ENCODE measurements around the gene ARHGAP6.

ARHGAP6 gene

GRCh38 chrX:11346121-11346682 lies 319.5 kb downstream of the ARHGAP6 start:
- H3K4me1 Mint-ChIP-seq: no peaks in the 10 kb centered on the region
- no peak overlapping the region for H3K4me3 Mint-ChIP-seq
- no peaks in the 10 kb centered on the region for H3K9me3 Mint-ChIP-seq
- H3K27me3 Mint-ChIP-seq: no peaks in the 10 kb centered on the region
- H3K36me3 Mint-ChIP-seq: no peaks in the 10 kb centered on the region
- H3K27ac Mint-ChIP-seq: no peak overlapping the region

GRCh38 chrX:11342673-11343072 lies 323.0 kb downstream of the ARHGAP6 start:
- Mint-ChIP-seq H3K4me1 (no peaks in the 10 kb centered on the region), H3K27me3 (peaks cover 5% of the 10 kb centered on the region)

GRCh38 chrX:11341274-11342201 lies 324.2 kb downstream of the ARHGAP6 start:
- Mint-ChIP-seq H3K27ac (no peak overlapping the region), H3K36me3 (no peaks in the 10 kb centered on the region), H3K4me1 (no peaks in the 10 kb centered on the region), H3K4me3 (no peak overlapping the region), H3K27me3 (peaks cover 5% of the 10 kb centered on the region), H3K9me3 (no peaks in the 10 kb centered on the region)

More at GRCh38 chrX:11342673-11343072, 323.0 kb downstream of the ARHGAP6 start:
- no peaks in the 10 kb centered on the region for H3K36me3 Mint-ChIP-seq
- H3K27ac Mint-ChIP-seq: no peak overlapping the region
- H3K9me3 Mint-ChIP-seq: no peaks in the 10 kb centered on the region
- no peak overlapping the region for H3K4me3 Mint-ChIP-seq

DNA sequence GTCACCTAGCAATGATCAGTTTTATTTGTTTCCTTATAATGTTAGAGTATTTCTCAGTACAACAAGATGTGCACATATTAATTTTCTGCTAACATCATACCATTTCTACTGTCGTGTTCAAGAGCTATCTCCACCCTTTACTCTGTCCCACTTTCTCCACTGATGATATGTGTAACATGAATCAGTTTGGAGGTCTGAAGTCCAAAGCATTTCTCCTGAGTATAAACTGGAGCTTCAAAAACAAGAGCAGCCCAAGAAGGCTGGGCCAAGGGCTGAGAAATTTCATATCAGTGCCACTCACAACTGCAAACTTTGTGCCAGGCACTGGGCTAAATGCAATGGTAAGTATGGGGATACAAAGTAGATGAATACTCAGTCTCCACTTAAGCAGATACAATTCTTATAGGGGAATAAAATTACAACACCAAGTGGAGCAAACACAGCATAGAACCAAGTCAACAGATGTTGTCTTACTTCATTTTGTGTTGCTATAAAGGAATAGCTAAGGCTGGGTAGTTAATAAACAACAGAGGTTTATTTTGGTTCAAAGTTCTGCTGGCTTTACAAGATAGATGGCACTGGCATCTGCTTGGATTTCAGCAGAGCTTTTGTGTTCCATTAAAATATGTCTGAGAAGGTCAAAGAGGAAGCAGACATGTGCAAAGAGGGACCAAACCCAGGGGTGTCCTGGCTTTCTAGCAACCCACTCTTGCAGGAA lies 328.3 kb downstream of the ARHGAP6 start:
- H3K4me3 Mint-ChIP-seq: no peak overlapping the region
- H3K9me3 Mint-ChIP-seq: no peaks in the 10 kb centered on the region
- H3K36me3 Mint-ChIP-seq: no peaks in the 10 kb centered on the region
- H3K27me3 Mint-ChIP-seq: peaks cover 5% of the 10 kb centered on the region
- H3K27ac Mint-ChIP-seq: no peak overlapping the region
- H3K4me1 Mint-ChIP-seq: no peaks in the 10 kb centered on the region

DNA sequence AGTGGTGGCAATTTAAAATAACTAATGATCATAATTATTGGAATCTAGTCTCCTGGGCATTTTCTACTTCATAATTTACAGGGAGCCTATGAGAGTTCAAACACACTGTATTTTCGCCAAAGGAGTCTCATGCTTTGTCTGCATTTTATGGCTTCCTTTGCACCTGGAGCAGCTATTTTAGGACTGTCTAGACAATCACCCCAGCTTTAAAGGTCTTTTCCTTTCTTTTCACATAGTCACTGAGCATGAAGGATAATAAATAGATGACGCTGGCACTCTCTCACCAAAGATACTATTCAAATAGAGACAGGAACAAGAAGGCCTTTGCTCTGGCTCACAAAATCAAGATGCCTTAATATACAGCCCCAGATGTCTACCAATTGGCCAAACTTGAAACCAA lies 329.5 kb downstream of the ARHGAP6 start:
- H3K4me3 Mint-ChIP-seq: no peak overlapping the region
- no peaks in the 10 kb centered on the region for H3K9me3 Mint-ChIP-seq
- H3K4me1 Mint-ChIP-seq: no peaks in the 10 kb centered on the region
- H3K27me3 Mint-ChIP-seq: peaks cover 5% of the 10 kb centered on the region
- no peak overlapping the region for H3K27ac Mint-ChIP-seq
- no peaks in the 10 kb centered on the region for H3K36me3 Mint-ChIP-seq

DNA sequence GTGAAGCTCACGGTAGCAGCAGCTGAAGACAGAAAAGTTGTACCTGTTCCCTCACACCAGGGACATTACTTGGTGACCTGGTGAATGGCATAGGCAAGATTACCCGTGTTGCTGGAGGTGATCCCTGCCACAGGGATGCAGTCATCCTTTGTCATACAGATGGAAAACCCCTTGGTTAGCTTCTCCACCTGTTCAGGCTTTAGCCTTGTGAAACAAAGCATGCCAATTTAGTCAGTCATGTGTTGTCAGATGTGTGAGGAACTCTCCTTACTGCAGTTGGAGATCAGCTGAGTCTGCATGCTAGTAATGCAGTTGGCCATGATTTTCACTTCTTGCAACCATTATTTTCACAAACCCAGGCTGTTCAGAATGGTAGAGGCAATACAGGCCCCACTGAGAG lies 331.6 kb downstream of the ARHGAP6 start:
- Mint-ChIP-seq H3K9me3 (no peaks in the 10 kb centered on the region), H3K4me3 (no peak overlapping the region), H3K4me1 (no peaks in the 10 kb centered on the region), H3K27me3 (no peaks in the 10 kb centered on the region), H3K36me3 (no peaks in the 10 kb centered on the region), H3K27ac (no peak overlapping the region)

DNA sequence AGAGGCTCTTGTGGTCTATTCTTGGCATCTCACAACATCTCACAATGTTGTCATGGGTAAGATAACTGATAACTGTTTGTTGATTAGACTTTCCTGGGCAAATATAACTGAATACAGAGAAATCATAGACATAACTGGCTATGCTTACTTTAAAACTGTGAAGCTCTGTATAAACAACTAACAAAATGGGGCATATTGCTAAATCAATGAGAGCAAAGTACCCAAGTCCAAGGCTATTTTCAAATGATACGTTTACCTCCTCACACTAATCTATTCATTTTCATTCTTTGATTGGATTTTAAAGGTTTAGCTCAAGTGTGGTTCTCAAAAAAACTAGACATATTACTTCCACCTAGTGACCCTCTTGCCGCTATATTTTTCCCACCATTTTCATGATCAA lies 333.9 kb downstream of the ARHGAP6 start:
- H3K27me3 Mint-ChIP-seq: no peaks in the 10 kb centered on the region
- H3K4me3 Mint-ChIP-seq: no peak overlapping the region
- H3K4me1 Mint-ChIP-seq: no peaks in the 10 kb centered on the region
- no peak overlapping the region for H3K27ac Mint-ChIP-seq
- no peaks in the 10 kb centered on the region for H3K9me3 Mint-ChIP-seq
- no peaks in the 10 kb centered on the region for H3K36me3 Mint-ChIP-seq

DNA sequence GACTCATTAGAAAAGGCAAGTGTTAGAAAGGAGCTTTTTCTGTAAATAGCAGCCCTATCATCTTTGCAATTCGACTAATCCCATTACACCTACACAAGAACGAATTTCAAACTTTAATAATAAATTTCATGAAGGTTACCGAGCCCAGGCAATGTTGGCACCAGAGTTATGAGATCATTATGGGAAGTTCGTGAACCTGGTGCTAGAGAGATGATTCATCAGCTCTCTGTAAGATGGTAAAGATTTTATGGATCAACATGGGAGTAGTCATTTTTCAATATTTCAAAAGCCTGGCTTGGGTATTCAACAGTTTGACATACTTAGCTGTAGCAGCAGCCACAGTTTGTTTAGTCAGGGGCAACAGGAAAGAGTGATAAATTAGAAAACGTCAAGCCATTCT lies 336.7 kb downstream of the ARHGAP6 start:
- Mint-ChIP-seq H3K4me1 (no peaks in the 10 kb centered on the region), H3K9me3 (no peaks in the 10 kb centered on the region), H3K36me3 (no peaks in the 10 kb centered on the region), H3K4me3 (no peak overlapping the region), H3K27ac (no peak overlapping the region), H3K27me3 (no peaks in the 10 kb centered on the region)

DNA sequence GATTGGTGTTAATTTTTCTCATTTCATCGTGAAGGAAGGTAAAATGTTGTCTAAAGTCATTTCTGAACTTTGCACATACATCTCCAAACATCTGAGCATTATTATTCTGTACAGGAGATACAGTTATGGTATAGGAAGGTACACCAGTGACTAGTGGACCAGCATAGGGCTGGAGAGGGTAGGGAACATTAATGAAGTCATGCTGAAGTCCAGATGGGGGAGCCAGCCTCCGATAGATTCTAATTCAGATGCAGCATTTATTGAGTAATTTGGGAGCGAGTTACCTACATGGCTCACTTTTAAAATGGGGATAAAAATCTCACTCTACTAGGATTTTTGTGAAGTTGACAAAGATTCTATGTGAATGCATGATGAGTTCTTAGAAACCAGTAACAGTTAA lies 337.6 kb downstream of the ARHGAP6 start:
- H3K36me3 Mint-ChIP-seq: no peaks in the 10 kb centered on the region
- no peaks in the 10 kb centered on the region for H3K27me3 Mint-ChIP-seq
- H3K4me1 Mint-ChIP-seq: no peaks in the 10 kb centered on the region

DNA sequence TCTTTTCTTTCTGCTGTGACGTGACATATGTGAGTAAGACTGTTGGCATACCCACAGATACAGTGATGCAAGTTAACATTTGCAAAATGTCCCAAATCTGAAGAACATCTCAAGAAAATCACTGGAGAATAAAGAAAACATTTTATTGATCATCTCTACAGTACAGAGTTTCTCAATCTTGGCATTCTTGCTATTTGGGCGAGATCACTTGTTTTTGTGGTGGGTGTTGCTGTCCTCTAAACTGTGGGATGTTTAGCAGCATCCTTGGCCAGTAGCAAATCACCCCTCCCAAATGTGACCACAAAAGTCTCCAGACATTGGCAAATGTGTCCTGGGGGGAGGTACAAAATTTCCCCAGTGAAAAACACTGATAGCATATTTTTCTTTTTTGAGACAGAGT lies 343.7 kb downstream of the ARHGAP6 start:
- Mint-ChIP-seq H3K4me1 (no peaks in the 10 kb centered on the region), H3K9me3 (no peaks in the 10 kb centered on the region), H3K36me3 (no peaks in the 10 kb centered on the region), H3K27ac (no peak overlapping the region), H3K27me3 (no peaks in the 10 kb centered on the region), H3K4me3 (no peak overlapping the region)

More for the DNA sequence above, 337.6 kb downstream of the ARHGAP6 start:
- H3K9me3 Mint-ChIP-seq: no peaks in the 10 kb centered on the region
- no peak overlapping the region for H3K4me3 Mint-ChIP-seq
- H3K27ac Mint-ChIP-seq: no peak overlapping the region

- H3K4me3 Mint-ChIP-seq: no peak overlapping the region
- peaks cover 3% of the 10 kb centered on the region for H3K27me3 Mint-ChIP-seq
- no peaks in the 10 kb centered on the region for H3K36me3 Mint-ChIP-seq
- no peaks in the 10 kb centered on the region for H3K9me3 Mint-ChIP-seq
- no peak overlapping the region for H3K27ac Mint-ChIP-seq
- H3K4me1 Mint-ChIP-seq: no peaks in the 10 kb centered on the region
These were observed 345.8 kb downstream of the ARHGAP6 start for GRCh38 chrX:11319806-11320520.

GRCh38 chrX:11311706-11312105 lies 354.0 kb downstream of the ARHGAP6 start:
- Mint-ChIP-seq H3K27ac (no peak overlapping the region), H3K27me3 (peaks cover 3% of the 10 kb centered on the region), H3K4me3 (no peak overlapping the region), H3K4me1 (no peaks in the 10 kb centered on the region), H3K9me3 (no peaks in the 10 kb centered on the region), H3K36me3 (no peaks in the 10 kb centered on the region)

GRCh38 chrX:11309220-11309619 lies 356.5 kb downstream of the ARHGAP6 start:
- H3K4me1 Mint-ChIP-seq: no peaks in the 10 kb centered on the region
- H3K27me3 Mint-ChIP-seq: no peaks in the 10 kb centered on the region
- no peaks in the 10 kb centered on the region for H3K36me3 Mint-ChIP-seq
- no peak overlapping the region for H3K4me3 Mint-ChIP-seq
- H3K9me3 Mint-ChIP-seq: no peaks in the 10 kb centered on the region
- no peak overlapping the region for H3K27ac Mint-ChIP-seq

GRCh38 chrX:11305641-11306040 lies 360.1 kb downstream of the ARHGAP6 start:
- Mint-ChIP-seq H3K4me1 (no peaks in the 10 kb centered on the region), H3K27me3 (no peaks in the 10 kb centered on the region), H3K9me3 (no peaks in the 10 kb centered on the region), H3K36me3 (no peaks in the 10 kb centered on the region), H3K27ac (no peak overlapping the region), H3K4me3 (no peak overlapping the region)

- H3K27ac Mint-ChIP-seq: no peak overlapping the region
- H3K36me3 Mint-ChIP-seq: no peaks in the 10 kb centered on the region
- H3K27me3 Mint-ChIP-seq: no peaks in the 10 kb centered on the region
- H3K4me1 Mint-ChIP-seq: no peaks in the 10 kb centered on the region
- no peak overlapping the region for H3K4me3 Mint-ChIP-seq
- H3K9me3 Mint-ChIP-seq: no peaks in the 10 kb centered on the region
These were observed 360.9 kb downstream of the ARHGAP6 start for GRCh38 chrX:11304829-11305228.

Measured in activated naive CD4-positive, alpha-beta T cell treated with anti-CD3 and anti-CD28 coated beads, Interleukin-2, amount 50 U/mL, for 24 hours (primary cell).